ENCODE data around the gene PLCB1.

DNA sequence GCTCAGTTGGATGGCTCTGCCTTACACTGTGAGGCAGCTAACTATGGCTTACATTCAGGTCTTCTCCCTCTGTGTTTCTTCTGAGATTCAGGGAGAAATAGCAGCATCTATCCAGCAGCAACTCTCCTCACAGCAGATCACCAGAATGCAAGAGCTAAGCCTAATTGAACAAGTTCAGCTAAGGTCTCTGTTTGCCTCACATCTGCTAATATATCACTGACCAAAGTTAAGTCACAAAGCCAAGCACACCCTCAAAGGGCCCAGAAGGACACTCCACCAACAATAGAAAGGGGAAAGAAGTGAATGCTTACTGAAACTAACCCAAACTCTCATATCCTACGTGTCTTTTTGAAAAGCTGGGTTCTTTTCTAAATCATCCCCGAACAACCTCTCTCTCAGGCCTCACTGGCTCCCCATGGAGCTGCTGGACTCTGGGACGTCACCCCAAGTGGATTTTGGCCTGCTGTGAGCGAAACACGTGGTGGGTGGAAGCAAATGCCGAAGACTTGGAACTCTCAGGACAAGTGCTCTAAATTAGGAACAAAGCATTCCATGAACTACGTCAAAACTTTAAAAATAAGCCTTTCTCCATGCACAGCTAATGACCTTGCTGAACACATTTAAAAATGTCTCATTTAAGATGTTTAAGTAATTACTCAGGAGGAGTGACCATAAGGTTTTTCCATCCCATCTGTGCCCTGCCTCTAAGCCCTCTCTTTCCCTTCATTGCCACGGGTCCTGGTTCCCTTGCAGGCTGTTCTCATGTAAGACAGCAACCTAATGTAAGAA, 769.4 kb downstream of the PLCB1 start:
- TF ChIP-seq CTCF (IDR thresholded peaks at IDR 0.05) (no peak), POLR2AphosphoS5 (IDR thresholded peaks at IDR 0.05) (peak in 1 of 3 donors; percentile 37)

Data from breast epithelium (tissue), 3 donors.